ENCODE data around the gene APMAP.
"Not testable (repeated sequence)": the region's sequence is repeated elsewhere in the genome, so short reads cannot be mapped to it uniquely, and the experiment has no call there.

Gene APMAP

GRCh38 chr20:24931893-24932292 is 60.7 kb downstream of the APMAP start:
- DNase-seq (ENCODE audit: low read depth in 3 of 3) = not testable (repeated sequence)

GRCh38 chr20:24930724-24931688 is 61.5 kb downstream of the APMAP start:
- not testable (repeated sequence) for DNase-seq (ENCODE audit: low read depth in 3 of 3)

GRCh38 chr20:24929867-24930723 is 62.5 kb downstream of the APMAP start:
- not testable (repeated sequence) for DNase-seq (ENCODE audit: low read depth in 3 of 3)

- DNase-seq (ENCODE audit: low read depth in 3 of 3) = not testable (repeated sequence)
These were observed 63.3 kb downstream of the APMAP start for GRCh38 chr20:24929259-24929658.

- DNase-seq (ENCODE audit: low read depth in 3 of 3) = not testable (repeated sequence)
These were observed 71.8 kb downstream of the APMAP start for GRCh38 chr20:24920706-24921105.

- DNase-seq (ENCODE audit: low read depth in 3 of 3) = not testable (repeated sequence)
These were observed 72.9 kb downstream of the APMAP start for GRCh38 chr20:24919665-24920064.

- no peak for DNase-seq (ENCODE audit: low read depth in 3 of 3)
These were observed 73.7 kb downstream of the APMAP start for GRCh38 chr20:24918579-24919566.

GRCh38 chr20:24917797-24918578 is 74.6 kb downstream of the APMAP start:
- DNase-seq (ENCODE audit: low read depth in 3 of 3) = peak in 2 of 3 experiments; percentile 12 to 14

GRCh38 chr20:24917056-24917455 is 75.5 kb downstream of the APMAP start:
- no peak for DNase-seq (ENCODE audit: low read depth in 3 of 3)

- no peak for DNase-seq (ENCODE audit: low read depth in 3 of 3)
These were observed 76.1 kb downstream of the APMAP start for GRCh38 chr20:24916412-24916811.

GRCh38 chr20:24915892-24916291 is 76.7 kb downstream of the APMAP start:
- no peak for DNase-seq (ENCODE audit: low read depth in 3 of 3)

- DNase-seq (ENCODE audit: low read depth in 3 of 3) = no peak
These were observed 77.1 kb downstream of the APMAP start for GRCh38 chr20:24915440-24915839.

GRCh38 chr20:24914388-24915241 is 77.9 kb downstream of the APMAP start:
- DNase-seq (ENCODE audit: low read depth in 3 of 3) = no peak

GRCh38 chr20:24913076-24913628 is 79.4 kb downstream of the APMAP start:
- no peak for DNase-seq (ENCODE audit: low read depth in 3 of 3)
